Hematopoietic multipotent progenitor cell treated with erythropoietin and hydrocortisone succinate and interleukin-3 and kit ligand, for 15 days (in vitro differentiated cells): ENCODE measurements around the gene CLK2.
"Not testable (repeated sequence)": the region's sequence is repeated elsewhere in the genome, so short reads cannot be mapped to it uniquely, and the experiment has no call there.

ENCODE experiments used
- DNase-seq: peaks from one replicate; pipeline ENCODE4 v3.0.0-alpha.2; 2015; ENCODE audit warnings: low spot score

Gene CLK2

GRCh38 chr1:155266553-155266952 lies 6.8 kb downstream of the CLK2 start:
- DNase-seq = no peak

GRCh38 chr1:155263067-155263466 lies 10.2 kb downstream of the CLK2 start:
- no peak for DNase-seq

- peak; percentile 74 for DNase-seq
Observed at GRCh38 chr1:155261852-155262673, 11.2 kb downstream of the CLK2 start, which contains the start of gene SCAMP3. Gene SCAMP3, minus strand, starts transcription at chr1:155262360. Its CDS starts 209 bp downstream, at chr1:155262151.

- no peak for DNase-seq
Observed at GRCh38 chr1:155261493-155261851, 11.8 kb downstream of the CLK2 start.

GRCh38 chr1:155260276-155260675 lies 13.0 kb downstream of the CLK2 start:
- no peak for DNase-seq

GRCh38 chr1:155256058-155256852 lies 17.0 kb downstream of the CLK2 start:
- DNase-seq = no peak

- DNase-seq = peak; percentile 54
Observed at GRCh38 chr1:155255243-155256007, 17.9 kb downstream of the CLK2 start, which contains the start of gene ENTREP3. Gene ENTREP3, minus strand, starts transcription at chr1:155255483. Its CDS starts 606 bp downstream, at chr1:155254877.

GRCh38 chr1:155254714-155255242 lies 18.5 kb downstream of the CLK2 start:
- DNase-seq = no peak

GRCh38 chr1:155254228-155254713 lies 19.0 kb downstream of the CLK2 start:
- DNase-seq = no peak

GRCh38 chr1:155253797-155254196 lies 19.5 kb downstream of the CLK2 start:
- DNase-seq = no peak

- DNase-seq = no peak
Observed at GRCh38 chr1:155253208-155253607, 20.1 kb downstream of the CLK2 start.

- no peak for DNase-seq
Observed at GRCh38 chr1:155251566-155251965, 21.7 kb downstream of the CLK2 start.

- DNase-seq = peak; percentile 94
Observed at GRCh38 chr1:155250633-155251449, 22.5 kb downstream of the CLK2 start.

GRCh38 chr1:155250246-155250632 lies 23.1 kb downstream of the CLK2 start:
- no peak for DNase-seq

GRCh38 chr1:155247667-155248553 lies 25.4 kb downstream of the CLK2 start:
- DNase-seq = peak; percentile 57

GRCh38 chr1:155246796-155247195 lies 26.5 kb downstream of the CLK2 start:
- not testable (repeated sequence) for DNase-seq

GRCh38 chr1:155245163-155245524 lies 28.2 kb downstream of the CLK2 start:
- DNase-seq = no peak

GRCh38 chr1:155244368-155245162 lies 28.7 kb downstream of the CLK2 start:
- peak; percentile 94 for DNase-seq

- DNase-seq = no peak
Observed at GRCh38 chr1:155242805-155243358, 30.4 kb downstream of the CLK2 start.
